ENCODE data around the gene EPN3.

The EPN3 gene

GRCh38 chr17:50551433-50551815 is 18.9 kb downstream of the EPN3 start:
- no peak for DNase-seq

DNA sequence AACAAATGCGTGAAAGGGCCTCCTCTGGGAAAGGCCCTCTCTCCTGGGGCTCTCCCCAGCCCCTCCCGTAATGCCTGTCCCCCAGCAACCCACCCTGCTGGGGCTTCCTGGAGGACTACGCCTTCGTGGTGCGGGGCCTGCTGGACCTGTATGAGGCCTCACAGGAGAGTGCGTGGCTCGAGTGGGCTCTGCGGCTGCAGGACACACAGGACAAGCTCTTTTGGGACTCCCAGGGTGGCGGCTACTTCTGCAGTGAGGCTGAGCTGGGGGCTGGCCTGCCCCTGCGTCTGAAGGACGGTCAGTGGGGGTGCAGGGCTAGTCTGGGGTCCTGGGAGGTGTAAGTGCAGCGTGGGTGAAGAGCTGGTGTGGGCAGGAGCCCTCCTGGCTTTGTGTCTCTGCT is 19.3 kb downstream of the EPN3 start:
- no peak for DNase-seq

- DNase-seq = no peak
Observed at GRCh38 chr17:50554201-50554600, 21.7 kb downstream of the EPN3 start.

GRCh38 chr17:50556803-50557202 is 24.3 kb downstream of the EPN3 start:
- DNase-seq = peak; percentile 58 to 84

DNA sequence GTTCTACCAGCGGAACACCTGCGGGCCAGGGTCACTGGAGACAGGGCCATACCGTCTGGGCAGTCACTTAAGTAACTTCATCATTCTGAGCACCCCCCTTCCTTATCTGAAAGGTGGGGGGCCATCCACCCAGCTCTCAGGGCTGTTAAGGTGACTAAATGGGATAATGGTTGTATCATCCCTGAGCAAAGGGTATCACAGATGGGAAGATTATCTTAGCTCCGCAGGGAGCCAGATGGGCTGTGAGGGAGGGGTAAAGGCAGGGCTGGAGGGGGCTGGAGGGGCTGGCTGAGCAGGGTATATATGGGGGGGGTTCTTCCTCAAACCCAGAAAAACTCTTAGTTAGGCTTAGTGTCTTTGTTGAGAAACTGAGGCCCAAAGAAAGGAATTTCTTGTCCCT is 25.1 kb downstream of the EPN3 start:
- no peak for DNase-seq

GRCh38 chr17:50558091-50558490 is 25.6 kb downstream of the EPN3 start:
- DNase-seq = no peak

GRCh38 chr17:50558581-50558940 is 26.0 kb downstream of the EPN3 start:
- no peak for DNase-seq

GRCh38 chr17:50558941-50559614 is 26.5 kb downstream of the EPN3 start:
- no peak for DNase-seq

- DNase-seq = no peak
Observed at GRCh38 chr17:50559674-50560184, 27.2 kb downstream of the EPN3 start.

DNA sequence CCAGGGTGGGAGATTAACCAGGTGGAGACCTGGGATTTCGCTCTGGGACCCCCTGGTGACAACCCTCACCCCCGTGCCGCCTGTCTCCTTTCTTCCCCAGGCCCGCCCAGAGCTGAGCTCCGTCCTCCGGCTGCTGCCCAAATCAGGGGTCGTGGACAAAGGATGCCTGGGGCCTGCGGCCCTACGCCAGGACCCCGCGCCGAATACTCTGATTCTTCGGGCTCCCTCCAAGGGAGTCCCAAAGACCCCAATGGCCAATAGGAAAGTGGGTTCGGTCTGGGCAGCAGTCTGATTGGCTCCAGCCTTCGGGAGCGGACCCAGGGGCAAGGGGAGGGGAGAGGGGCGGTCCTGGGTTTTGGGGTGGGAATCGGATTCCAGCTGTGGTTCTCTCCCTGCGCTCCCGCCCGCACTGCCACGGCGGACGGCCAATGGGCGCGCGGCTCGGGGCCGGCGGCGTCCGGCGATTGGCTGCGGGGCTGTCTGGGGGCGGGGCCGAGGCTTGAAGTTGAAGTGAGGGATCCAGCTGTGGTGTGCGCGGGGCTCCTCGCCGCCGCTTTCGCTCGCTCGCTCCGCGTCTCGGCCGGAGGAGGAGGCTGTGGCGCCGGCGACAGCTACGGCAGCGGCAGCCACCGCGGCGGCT is 27.8 kb downstream of the EPN3 start, which contains the start of gene CACNA1G:
Gene CACNA1G, plus strand, starts transcription at position 531 of the 640 bp plus-strand sequence. CDS start 745 bp downstream, outside the sequence.
- peak; percentile 18 to 74 for DNase-seq

DNA sequence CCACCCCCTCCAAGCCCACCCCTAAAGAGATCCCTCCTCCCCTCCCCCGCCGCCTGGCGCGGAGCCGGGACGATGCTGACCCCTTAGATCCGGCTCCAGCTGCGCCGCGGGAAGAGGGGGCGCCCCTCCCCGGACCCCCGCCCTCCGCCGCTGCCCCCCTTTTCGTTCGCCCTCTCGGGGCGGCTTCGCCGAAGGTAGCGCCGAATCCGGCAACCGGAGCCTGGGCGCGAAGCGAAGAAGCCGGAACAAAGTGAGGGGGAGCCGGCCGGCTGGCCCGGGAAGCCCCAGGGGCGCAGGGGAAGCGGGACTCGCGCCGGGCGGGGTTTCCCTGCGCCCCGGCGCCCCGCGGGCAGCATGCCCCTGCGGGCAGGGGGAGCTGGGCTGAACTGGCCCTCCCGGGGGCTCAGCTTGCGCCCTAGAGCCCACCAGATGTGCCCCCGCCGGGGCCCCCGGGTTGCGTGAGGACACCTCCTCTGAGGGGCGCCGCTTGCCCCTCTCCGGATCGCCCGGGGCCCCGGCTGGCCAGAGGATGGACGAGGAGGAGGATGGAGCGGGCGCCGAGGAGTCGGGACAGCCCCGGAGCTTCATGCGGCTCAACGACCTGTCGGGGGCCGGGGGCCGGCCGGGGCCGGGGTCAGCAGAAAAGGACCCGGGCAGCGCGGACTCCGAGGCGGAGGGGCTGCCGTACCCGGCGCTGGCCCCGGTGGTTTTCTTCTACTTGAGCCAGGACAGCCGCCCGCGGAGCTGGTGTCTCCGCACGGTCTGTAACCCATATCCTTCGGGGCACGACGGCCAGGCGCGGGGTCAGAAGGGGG is 28.6 kb downstream of the EPN3 start:
- DNase-seq = no peak

DNA sequence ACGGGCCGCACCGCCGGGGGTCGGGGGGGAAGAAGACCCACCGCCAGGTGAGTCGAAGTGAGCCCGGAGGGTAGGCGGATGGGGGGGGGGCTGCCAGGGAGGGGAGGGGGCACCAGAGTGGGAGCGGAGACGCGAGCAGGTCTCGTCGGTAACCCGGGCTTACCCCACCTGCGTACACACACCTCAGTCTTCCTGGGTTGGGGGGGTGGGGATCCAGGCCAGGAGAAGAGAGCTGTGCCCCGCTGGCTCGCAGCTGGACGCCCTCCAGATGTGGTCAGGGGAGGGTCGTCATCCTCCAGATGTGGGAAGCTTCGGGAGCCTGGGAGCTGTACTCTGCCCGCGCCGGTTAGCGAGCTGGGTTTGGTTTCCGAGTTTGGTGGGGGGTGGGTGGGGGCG is 29.2 kb downstream of the EPN3 start:
- DNase-seq = no peak

- no peak for DNase-seq
Observed at GRCh38 chr17:50562242-50563091, 29.9 kb downstream of the EPN3 start.

DNA sequence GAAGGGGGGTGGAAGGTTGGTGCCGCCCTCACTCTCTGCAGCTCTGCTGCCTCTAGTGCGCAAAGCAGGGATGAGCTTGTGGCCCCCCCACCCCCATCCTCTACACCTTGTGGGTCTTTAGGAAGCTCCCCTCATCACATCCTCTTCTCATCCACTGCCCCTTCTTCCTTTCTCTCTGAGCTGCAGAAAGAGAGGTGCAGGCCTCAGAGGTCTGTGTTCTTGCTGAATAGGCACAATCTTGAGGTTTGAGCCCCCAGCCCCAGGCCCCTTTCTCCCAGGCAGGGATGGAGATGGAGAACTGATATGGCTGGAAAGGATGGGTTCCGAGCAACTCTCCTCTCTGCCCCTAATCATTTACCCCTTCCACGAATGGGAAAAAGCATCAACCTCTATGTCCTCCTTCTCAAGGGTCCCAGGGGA is 30.6 kb downstream of the EPN3 start:
- DNase-seq = no peak

GRCh38 chr17:50564916-50565315 is 32.4 kb downstream of the EPN3 start:
- DNase-seq = peak in 1 of 2 experiments; percentile 18

- peak; percentile 14 to 23 for DNase-seq
Observed at GRCh38 chr17:50565402-50566350, 33.1 kb downstream of the EPN3 start.

GRCh38 chr17:50566886-50567285 is 34.4 kb downstream of the EPN3 start:
- no peak for DNase-seq

DNA sequence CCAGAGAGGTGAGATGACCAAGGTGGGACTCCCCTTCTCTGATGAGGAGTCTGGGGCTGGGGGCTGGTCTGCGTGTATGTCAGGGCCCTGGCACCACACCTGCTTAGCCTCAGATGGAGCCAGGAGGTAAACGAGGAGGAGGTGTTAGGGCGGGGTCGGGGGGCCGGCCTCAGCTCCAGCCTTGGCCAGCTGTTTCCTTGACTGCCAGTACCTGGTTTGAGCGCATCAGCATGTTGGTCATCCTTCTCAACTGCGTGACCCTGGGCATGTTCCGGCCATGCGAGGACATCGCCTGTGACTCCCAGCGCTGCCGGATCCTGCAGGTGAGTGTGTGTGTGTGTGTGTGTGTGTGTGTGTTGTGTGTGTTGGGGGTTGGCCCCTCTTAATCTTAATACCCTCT is 36.1 kb downstream of the EPN3 start:
- DNase-seq = no peak

DNA sequence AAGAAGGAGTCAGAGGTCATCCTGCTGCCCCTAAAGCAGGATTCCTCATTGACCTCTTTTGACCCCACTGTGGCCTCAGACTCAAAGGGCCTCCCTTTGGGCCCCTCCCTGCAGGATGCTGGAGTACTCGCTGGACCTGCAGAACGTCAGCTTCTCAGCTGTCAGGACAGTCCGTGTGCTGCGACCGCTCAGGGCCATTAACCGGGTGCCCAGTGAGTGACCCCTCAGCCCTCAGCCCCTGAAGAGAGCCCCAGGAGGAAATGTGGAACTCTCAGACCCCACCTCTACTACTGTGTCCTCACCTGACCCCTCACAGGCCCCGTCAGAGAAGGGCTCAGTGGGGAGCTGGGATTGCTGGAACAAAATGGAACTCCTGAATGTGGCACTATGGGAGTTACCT is 37.1 kb downstream of the EPN3 start:
- DNase-seq = no peak

DNA sequence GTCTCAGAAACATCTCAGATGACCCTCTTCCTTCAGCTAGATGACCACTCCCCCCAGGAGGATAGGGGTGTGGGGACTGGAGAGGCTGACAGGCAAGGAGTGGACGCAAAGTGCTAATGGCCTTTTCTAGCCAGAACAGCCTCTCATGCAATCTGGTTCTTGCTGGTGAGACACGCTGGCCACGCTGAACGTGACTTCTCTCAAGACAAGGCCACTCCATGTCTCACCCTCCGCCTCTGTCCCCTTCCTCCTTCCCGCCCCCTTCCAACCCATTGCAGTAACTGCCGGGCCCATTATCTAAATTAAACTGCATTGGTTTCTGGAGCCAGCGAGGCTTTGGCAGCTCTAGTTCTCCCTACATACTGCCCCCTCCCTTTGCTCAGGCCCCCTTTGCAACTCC is 37.5 kb downstream of the EPN3 start:
- DNase-seq = no peak

GRCh38 chr17:50570528-50570927 is 38.0 kb downstream of the EPN3 start:
- no peak for DNase-seq

DNA sequence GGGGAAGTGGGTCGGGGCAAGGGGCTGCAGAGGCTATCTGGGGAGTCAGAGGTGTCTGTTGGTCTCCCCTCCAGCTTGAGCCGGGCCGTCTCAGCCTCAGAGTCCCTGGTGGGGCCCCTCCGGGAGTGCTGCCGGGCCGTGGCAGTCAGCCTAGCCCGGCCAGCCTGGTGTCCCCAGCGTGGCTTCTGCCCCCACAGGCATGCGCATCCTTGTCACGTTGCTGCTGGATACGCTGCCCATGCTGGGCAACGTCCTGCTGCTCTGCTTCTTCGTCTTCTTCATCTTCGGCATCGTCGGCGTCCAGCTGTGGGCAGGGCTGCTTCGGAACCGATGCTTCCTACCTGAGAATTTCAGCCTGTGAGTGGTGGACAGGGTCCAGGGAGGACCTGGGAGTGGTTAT is 39.1 kb downstream of the EPN3 start:
- DNase-seq = no peak

Data from NCI-H446 (cell line).